ENCODE data around the gene NPB. TPM values are rescaled to one million over a fixed set of nuclear protein-coding genes. Genes with fewer than 3 reads are reported as not detected.

Gene NPB
- 0.43 and 0.64 TPM in 2 replicates for total RNA-seq

GRCh38 chr17:81902023-81902652, at the start of gene NPB:
NPB (plus strand) TSS chr17:81902238; CDS start chr17:81902278, 40 bp downstream.
- peak within 1 kb of the TSS; percentile 40 for H3K4me3 ChIP-seq (ENCODE audit: low read depth, low read length)
- TF ChIP-seq CTCF (IDR thresholded peaks at IDR 0.05; ENCODE audit: insufficient read depth, low read depth, low read length): no peak
- no peak for DNase-seq (ENCODE audit: low read depth)

DNA sequence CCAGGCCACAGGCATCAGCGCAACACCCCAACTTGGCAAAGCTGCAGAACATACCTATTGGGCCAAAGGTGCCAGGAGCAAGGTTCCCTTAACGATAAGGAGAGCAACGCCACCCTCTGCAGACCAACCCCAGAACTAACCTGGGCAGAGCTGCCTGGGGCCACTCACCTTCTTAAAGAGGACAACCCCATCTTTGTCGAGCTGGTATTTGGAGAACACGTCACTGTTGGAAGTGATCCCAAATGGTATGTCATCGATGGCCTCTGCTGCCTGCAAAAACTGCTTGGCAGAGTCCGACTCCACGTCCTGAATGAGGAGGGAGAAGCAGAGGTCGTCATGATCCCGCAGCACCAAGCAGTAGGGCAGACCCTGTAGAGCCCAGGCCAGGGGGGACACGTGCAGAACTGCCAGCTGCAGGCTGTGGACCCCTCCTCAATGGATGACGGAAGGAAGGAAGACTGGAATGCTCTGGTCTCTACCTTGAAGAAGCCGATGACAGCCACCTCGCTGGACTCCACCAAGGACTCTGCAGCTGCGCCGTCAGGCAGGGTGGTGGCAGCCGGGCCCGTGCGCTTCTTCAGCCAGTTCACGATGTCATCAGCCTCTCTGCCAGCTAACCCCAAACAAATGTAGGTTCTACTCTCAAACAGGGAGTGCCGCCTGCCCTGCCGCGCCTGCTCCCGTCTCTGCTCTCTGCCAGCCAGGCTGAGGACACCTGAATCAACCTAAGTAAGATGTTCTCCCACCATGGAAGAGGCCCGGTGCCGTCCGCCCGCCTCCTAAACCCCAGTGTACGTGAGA, 46.9 kb upstream of the NPB start:
- no peak overlapping the region for H3K4me3 ChIP-seq (ENCODE audit: low read depth, low read length)
- TF ChIP-seq CTCF (IDR thresholded peaks at IDR 0.05; ENCODE audit: insufficient read depth, low read depth, low read length): no peak
- DNase-seq (ENCODE audit: low read depth): no peak

GRCh38 chr17:81858170-81858966, 43.7 kb upstream of the NPB start:
- DNase-seq (ENCODE audit: low read depth): no peak
- no peak for TF ChIP-seq CTCF (IDR thresholded peaks at IDR 0.05; ENCODE audit: insufficient read depth, low read depth, low read length)
- H3K4me3 ChIP-seq (ENCODE audit: low read depth, low read length): peak overlapping the region; percentile 71

- peak; percentile 82 for DNase-seq (ENCODE audit: low read depth)
- no peak for TF ChIP-seq CTCF (IDR thresholded peaks at IDR 0.05; ENCODE audit: insufficient read depth, low read depth, low read length)
- H3K4me3 ChIP-seq (ENCODE audit: low read depth, low read length): peak overlapping the region; percentile 71
Measured at GRCh38 chr17:81858967-81859905, 42.8 kb upstream of the NPB start.

DNA sequence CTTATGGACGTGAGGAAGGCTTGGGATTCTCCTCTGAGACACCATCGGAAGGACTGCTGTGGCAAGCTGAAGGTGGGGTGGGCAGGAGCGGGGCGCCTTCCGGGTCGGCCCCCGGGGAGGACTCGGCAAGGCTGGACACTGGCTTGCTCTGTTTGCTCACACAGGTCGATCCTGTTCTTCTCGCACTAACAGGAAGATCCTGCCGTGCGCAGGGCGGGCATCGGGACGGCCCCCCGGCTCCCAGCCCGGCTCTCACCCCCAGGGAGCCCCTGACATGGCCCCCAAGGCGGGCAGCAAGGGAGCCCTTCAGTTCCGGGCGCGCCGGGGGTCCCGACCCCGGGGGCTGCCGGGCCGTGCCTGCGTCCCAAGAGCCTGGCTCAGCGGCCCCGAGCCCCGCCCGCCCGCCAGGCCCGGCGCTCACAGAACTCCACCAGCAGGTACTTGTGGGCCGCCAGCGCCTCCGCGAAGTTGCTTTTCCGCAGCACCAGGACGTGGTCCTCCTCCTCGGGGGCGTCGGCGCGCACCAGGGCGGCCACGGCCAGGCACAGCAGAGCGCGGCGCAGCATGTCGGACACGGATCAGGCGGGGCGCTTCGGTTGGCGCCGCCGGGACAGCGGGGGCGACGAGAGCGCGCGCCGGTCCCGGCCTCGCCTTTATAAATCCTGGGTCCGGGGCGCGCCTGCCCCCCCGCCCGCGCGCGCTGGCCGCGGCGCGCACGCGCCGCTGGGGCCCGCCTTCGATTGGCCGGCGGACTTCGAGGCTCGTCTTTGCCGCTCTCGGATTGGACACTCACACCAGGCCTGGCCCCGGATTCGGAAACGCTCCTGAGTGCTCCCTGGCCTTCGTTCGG, 41.9 kb upstream of the NPB start, which contains the start of gene P4HB:
TSS of gene P4HB (minus strand) at position 630 of the 850 bp plus-strand sequence. CDS start at position 566, 64 bp downstream.
- no peak for DNase-seq (ENCODE audit: low read depth)
- TF ChIP-seq CTCF (IDR thresholded peaks at IDR 0.05; ENCODE audit: insufficient read depth, low read depth, low read length): no peak

More for the DNA sequence above, 41.9 kb upstream of the NPB start, which contains the start of gene P4HB:
- H3K4me3 ChIP-seq (ENCODE audit: low read depth, low read length): peak within 1 kb of the TSS; percentile 75

Data from fibroblast of villous mesenchyme (primary cell).